Measurements from ENCODE around the gene MEG3.

The MEG3 gene

DNA sequence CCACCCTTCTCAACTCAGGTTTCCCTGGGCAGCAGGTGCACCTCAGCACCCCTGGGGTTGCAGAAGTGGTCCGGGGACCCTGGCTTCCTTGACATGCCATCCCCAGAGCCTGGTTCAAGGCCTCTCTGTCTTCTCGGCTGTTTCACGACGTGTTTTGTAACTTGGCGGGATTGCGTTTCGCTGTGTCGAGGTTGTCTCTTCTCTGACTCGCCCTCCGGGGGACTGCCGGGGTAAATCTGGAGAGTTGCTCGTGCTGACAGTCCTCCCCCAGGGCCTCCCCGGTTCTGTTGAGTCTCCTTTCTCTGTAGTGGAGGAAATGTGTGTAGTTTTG is 25.6 kb downstream of the MEG3 start:
- DNase-seq, result no peak

DNA sequence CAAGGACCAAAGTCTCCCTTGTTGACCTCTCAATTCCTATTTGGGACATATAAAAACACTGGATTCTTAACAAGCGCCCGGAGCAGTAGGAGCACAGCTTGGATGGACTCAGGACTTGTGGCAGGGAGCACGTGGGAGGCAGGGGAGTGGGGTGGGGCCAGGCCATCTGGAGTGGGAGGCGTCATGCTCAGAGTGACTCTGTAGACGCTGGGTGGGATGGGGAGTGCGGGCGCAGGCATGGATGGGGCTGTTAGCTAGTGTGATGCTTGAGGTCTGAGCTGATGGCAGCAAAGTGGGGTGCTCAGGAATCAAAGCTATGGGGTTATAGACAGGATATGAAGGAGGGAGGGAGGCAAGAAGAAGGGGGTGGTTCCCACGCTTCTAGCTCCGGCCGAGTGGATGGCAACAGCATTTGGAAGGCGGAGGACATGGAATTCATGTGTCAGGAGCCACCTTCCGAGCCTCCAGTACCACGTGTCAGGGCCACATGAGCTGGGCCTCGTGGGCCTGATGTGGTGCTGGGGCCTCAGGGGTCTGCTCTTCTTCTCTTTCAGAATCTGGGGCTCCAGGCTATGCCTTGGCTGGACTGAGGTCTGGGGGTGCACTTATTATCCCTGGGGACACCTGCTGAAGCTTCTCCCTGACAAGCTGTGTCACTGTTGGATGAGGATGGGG is 26.2 kb downstream of the MEG3 start:
- no peak for DNase-seq

DNA sequence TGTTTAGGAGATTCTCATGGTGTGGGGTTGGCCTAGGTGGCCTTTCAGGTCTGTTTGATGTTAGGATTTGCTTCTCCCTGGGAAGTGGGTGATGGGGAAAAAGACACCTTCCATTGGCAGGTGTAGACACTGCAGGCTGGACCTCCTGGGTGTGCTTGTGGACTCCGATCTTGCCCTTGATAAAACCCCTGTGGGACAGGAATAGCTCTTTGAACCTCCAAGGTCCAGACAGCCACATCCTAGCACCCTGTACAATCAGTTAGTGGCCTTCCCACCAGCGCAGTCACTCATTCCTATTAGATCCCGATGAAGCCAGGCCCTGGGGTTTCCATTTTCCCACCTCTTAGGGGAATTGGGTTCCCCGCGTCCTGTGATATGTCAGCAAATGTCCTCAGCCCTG is 28.5 kb downstream of the MEG3 start:
- no peak for DNase-seq

DNA sequence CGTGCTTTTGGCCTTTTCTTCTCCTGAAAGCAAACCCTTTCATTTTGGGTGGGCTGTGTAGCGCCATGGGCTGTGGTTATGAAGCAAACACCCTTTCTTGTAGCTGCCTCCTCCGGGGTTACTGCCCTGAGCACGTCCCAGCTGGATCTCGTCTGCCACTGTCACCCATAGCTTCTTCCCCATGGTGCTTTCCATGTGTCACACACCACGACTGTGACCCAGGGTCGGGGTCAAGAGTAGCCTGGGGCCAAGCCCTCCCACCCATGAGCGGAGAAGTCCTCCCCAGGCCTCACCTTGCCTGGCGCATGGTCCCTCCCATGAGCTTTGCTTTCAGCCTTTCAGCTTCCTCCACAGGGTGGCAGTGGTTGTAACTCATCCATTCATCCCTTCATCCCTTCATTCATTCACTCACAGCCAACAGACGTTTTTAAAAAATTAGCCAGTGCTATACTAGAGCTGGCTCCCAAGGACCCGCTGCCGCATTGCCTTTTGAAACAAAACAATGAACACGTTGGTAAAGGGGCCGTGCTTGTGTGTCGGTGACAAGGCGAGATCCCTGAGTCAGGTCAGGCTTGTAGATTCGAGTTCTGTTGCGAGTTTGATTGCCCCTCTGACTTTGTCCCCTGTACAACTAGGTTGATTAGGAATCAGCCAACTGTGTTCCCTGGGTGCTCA is 29.5 kb downstream of the MEG3 start:
- DNase-seq, result no peak

GRCh38 chr14:100856056-100856950 is 30.4 kb downstream of the MEG3 start:
- DNase-seq, result no peak

- no peak for DNase-seq
These were observed 31.5 kb downstream of the MEG3 start for GRCh38 chr14:100857233-100857922.

DNA sequence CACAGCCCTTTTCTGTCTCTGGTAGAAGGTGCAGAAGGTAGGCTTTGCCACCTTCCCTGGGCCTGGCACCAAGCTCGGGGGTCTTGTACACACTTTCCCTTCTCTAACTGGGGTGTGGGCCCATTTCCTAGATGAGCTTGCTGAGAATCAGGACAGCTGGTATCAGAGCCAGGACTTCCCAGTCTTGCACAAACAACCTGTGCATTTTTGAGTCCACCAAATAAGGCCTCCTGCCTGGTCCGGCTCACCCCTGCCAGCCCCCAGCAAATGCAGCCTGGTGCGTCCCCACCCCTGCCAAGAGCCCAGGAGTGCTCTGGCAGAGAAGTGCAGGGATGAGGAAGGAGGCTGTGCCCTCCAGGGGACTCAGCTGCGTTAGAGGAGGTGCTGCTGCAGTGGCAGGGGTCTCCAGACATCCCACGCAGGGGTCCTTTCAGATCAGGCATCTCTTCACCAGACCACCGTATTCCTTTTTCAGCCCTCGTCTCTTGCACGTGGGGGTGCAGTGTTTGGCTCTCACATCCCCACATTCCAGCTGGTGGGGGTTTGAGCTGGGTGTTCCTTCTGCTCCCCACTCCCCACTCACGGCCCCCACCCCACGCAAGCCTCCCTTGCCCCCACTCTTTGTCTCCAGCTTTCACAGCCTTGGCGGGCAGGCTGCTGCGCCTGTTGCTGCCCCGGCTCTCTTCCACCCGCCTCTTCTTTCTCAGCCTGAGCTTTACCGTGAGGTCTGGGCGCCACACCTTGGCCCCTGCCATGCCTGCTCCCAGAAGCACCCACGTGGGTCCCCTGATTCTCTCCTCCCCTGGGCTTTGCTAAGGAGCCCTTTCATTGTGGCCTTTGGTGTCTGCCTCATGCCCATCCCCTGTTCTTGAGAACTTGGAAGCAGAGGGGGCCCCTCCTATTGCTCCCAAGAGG is 32.3 kb downstream of the MEG3 start:
- DNase-seq, result no peak

GRCh38 chr14:100858838-100859220 is 32.9 kb downstream of the MEG3 start:
- DNase-seq, result no peak

- DNase-seq, result no peak
These were observed 33.9 kb downstream of the MEG3 start for GRCh38 chr14:100859781-100860180.

DNA sequence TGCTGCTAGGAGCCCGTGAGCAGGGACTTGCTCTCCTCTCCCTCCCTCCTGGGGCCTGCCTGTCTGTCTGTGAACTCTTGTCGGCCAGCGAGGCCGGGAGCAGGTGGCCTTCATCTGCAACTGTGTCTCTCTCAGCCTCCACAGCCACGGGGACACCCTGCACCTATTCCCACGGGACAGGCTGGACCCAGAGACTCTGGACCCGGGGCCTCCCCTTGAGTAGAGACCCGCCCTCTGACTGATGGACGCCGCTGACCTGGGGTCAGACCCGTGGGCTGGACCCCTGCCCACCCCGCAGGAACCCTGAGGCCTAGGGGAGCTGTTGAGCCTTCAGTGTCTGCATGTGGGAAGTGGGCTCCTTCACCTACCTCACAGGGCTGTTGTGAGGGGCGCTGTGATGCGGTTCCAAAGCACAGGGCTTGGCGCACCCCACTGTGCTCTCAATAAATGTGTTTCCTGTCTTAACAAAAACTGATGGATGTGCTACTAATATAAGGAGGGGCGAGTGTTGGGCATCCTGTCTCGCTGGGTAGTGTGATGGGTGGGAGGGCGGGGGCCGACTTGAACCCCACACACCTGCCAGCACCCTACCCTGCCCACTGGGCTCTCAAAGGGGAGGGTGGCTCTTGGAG is 34.8 kb downstream of the MEG3 start:
- DNase-seq, result no peak

DNA sequence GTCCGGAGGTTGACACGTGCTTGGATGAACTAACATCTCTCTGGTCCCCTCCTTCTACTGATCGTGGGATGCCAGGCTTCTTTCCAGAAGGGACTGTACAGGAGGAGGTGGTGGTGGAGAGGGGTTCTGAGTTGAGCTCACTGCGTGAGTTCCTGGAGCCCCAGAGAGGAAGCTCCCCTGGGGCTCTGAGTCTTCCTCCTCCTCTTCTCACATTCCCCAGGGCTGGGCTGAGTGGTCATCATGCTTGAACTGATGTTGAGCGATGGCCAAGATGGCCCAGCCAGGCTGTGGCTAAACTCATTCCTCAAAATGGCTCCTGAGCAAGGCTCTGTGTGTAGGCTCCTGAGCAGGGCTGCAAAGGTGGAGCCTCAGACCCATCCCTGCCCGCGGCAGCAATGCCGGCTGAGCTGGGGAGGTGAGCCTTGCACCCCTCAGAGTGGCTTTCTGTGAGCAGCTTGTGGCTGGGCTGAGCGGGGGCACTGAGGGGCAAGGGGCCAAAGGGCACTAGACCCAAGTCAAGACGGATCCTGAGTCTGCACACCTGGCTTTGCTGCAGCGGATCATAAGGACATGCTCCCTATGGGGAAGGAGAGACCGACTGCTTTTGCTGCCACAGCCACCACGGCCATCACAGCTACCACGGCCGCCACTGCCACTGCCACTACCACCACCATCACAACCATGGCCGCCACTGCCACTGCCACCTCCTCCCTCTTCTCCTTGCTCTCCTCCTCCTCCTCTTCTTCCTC is 35.4 kb downstream of the MEG3 start:
- no peak for DNase-seq

- DNase-seq, result no peak
These were observed 36.0 kb downstream of the MEG3 start for GRCh38 chr14:100861937-100862247.

GRCh38 chr14:100862277-100862676 is 36.4 kb downstream of the MEG3 start:
- no peak for DNase-seq

- no peak for DNase-seq
These were observed 36.9 kb downstream of the MEG3 start for GRCh38 chr14:100862793-100863192.

GRCh38 chr14:100864206-100864605 is 38.3 kb downstream of the MEG3 start:
- no peak for DNase-seq

- DNase-seq, result no peak
These were observed 39.2 kb downstream of the MEG3 start for GRCh38 chr14:100864960-100865681.

- no peak for DNase-seq
These were observed 40.0 kb downstream of the MEG3 start for GRCh38 chr14:100865682-100866591.

DNA sequence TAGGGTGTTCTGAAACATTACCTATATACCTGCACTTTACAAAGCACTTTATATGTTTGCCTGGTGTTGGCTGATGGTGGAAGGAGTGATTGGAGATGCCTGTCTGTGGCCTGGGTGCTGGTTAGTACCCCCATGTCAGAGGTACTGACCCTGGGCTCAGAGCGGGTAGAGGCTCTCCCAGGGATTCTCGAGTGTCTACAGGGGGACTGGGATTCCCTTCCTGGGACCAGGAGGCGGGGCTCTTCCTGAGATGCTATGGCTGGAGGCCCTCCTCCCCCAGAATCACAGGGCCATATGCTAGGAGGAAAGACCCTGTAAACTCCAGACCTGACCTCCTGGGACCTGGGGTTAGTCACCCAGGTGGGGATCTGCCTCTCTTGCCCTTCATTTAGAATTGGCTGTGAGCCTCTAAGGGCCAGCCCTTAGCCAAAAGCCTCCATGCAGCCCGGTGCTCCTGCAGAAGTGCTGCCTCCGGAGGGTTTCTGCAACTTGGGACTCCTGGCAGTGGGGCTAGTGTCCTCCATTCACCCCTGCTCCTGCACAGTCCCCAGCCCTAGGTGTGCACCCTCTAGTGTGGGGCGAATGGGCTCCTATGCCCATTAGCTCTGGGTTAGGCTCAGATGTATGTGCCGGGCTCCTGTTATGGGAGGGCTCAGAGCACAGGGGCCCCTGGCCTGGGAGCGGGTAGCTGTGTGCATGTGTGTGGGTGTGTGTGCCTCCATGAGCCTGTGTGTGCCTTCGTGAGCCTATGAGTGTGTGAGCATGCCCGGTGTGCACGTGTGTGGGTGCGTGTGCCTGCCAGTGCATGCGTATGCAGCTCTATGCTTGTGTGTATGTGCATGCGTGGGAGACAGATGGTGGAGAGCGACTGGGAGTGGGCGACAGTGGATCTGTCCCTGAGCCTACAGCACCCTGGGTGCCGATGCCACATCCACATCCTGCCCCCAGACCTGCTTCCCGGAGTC is 41.0 kb downstream of the MEG3 start:
- DNase-seq, result no peak
